CD4-positive, alpha-beta T cell treated with Interferon gamma for 1 hour (primary cell): ENCODE measurements around the gene SLC7A1.

ENCODE experiments used
- DNase-seq: peaks from one replicate; pipeline ENCODE4 v3.0.0-alpha.2; 2020

Gene SLC7A1

GRCh38 chr13:29483623-29484022 lies 111.9 kb downstream of the SLC7A1 start:
- no peak for DNase-seq

GRCh38 chr13:29483211-29483610 lies 112.3 kb downstream of the SLC7A1 start:
- DNase-seq = no peak

GRCh38 chr13:29482504-29482903 lies 113.0 kb downstream of the SLC7A1 start:
- DNase-seq = no peak

GRCh38 chr13:29481603-29482002 lies 113.9 kb downstream of the SLC7A1 start:
- DNase-seq = no peak

GRCh38 chr13:29480893-29481525 lies 114.5 kb downstream of the SLC7A1 start:
- DNase-seq = no peak

GRCh38 chr13:29479716-29480492 lies 115.6 kb downstream of the SLC7A1 start:
- no peak for DNase-seq

GRCh38 chr13:29476046-29476445 lies 119.4 kb downstream of the SLC7A1 start:
- no peak for DNase-seq

- no peak for DNase-seq
These were observed 120.5 kb downstream of the SLC7A1 start for GRCh38 chr13:29474991-29475390.

- no peak for DNase-seq
These were observed 122.3 kb downstream of the SLC7A1 start for GRCh38 chr13:29473166-29473565.

GRCh38 chr13:29472332-29472961 lies 123.0 kb downstream of the SLC7A1 start:
- DNase-seq = peak; percentile 19

GRCh38 chr13:29471551-29471950 lies 123.9 kb downstream of the SLC7A1 start:
- DNase-seq = peak; percentile 12

- DNase-seq = no peak
These were observed 129.7 kb downstream of the SLC7A1 start for GRCh38 chr13:29465741-29466293.

- DNase-seq = no peak
These were observed 131.3 kb downstream of the SLC7A1 start for GRCh38 chr13:29464105-29464679.

- no peak for DNase-seq
These were observed 135.6 kb downstream of the SLC7A1 start for GRCh38 chr13:29459813-29460355.
